Type B pancreatic cell (in vitro differentiated cells): Measurements from ENCODE around the gene UMAD1. TPM values are rescaled to one million over a fixed set of nuclear protein-coding genes. Genes with fewer than 3 reads are reported as not detected.

Experiments used
- DNase-seq: peaks from one replicate; pipeline ENCODE4 v3.0.0; 2021; ENCODE audit warnings: mixed read lengths; ENCODE audit not compliant: unreplicated experiment; ENCODE audit errors: extremely low spot score
- H3K27ac Mint-ChIP-seq: 2 replicates; pipeline ENCODE4 v1.8.0; 2021; ENCODE audit warnings: mild to moderate bottlenecking, mixed read lengths
- H3K27me3 Mint-ChIP-seq: 2 replicates; pipeline ENCODE4 v1.8.0; 2021; ENCODE audit warnings: mixed read lengths
- H3K36me3 Mint-ChIP-seq: 2 replicates; pipeline ENCODE4 v1.8.0; 2021; ENCODE audit warnings: mixed read lengths
- H3K4me1 Mint-ChIP-seq: one replicate; pipeline ENCODE4 v1.8.0; 2021; ENCODE audit warnings: mixed read lengths; ENCODE audit not compliant: unreplicated experiment
- H3K4me3 Mint-ChIP-seq: 2 replicates; pipeline ENCODE4 v1.8.0; 2021; ENCODE audit warnings: mild to moderate bottlenecking, mixed read lengths
- H3K9me3 Mint-ChIP-seq: 2 replicates; pipeline ENCODE4 v1.8.0; 2021; ENCODE audit warnings: mixed read lengths
- CTCF ChIP-seq: fragments of 200-600 bp; sonication (generic); conservative IDR thresholded peaks from 2 replicates; pipeline ENCODE4 v1.5.0; 2021; ENCODE audit warnings: antibody characterized with exemption, mild to moderate bottlenecking
- total RNA-seq: library from RNA; stranded (reverse); gene quantifications from 2 replicates; pipeline ENCODE4 v1.2.1, GENCODE V29; 2021; ENCODE audit warnings: low replicate concordance

UMAD1 gene
- total RNA-seq, 1 donor from 2014 or later, result 9.0 TPM

- no peak for TF ChIP-seq CTCF
- peaks cover 11% of the 10 kb centered on the region for H3K36me3 Mint-ChIP-seq
- H3K4me1 Mint-ChIP-seq, result no peaks in the 10 kb centered on the region
- H3K27ac Mint-ChIP-seq, result no peak overlapping the region
- H3K9me3 Mint-ChIP-seq, result peaks cover 11% of the 10 kb centered on the region
- DNase-seq, result no peak
- H3K4me3 Mint-ChIP-seq, result no peak overlapping the region
- H3K27me3 Mint-ChIP-seq, result no peaks in the 10 kb centered on the region
These were observed 210.8 kb downstream of the UMAD1 start for GRCh38 chr7:7851381-7851780.

- DNase-seq, result no peak
- H3K4me1 Mint-ChIP-seq, result no peaks in the 10 kb centered on the region
- no peak for TF ChIP-seq CTCF
- H3K27me3 Mint-ChIP-seq, result no peaks in the 10 kb centered on the region
- peaks cover 11% of the 10 kb centered on the region for H3K36me3 Mint-ChIP-seq
- peaks cover 11% of the 10 kb centered on the region for H3K9me3 Mint-ChIP-seq
- H3K4me3 Mint-ChIP-seq, result no peak overlapping the region
- no peak overlapping the region for H3K27ac Mint-ChIP-seq
These were observed 211.4 kb downstream of the UMAD1 start for GRCh38 chr7:7851991-7852390.

GRCh38 chr7:7857143-7857583 lies 216.6 kb downstream of the UMAD1 start:
- H3K36me3 Mint-ChIP-seq, result peaks cover 11% of the 10 kb centered on the region
- no peak overlapping the region for H3K4me3 Mint-ChIP-seq
- H3K9me3 Mint-ChIP-seq, result peaks cover 11% of the 10 kb centered on the region
- H3K27me3 Mint-ChIP-seq, result no peaks in the 10 kb centered on the region
- H3K4me1 Mint-ChIP-seq, result peaks cover 5% of the 10 kb centered on the region
- H3K27ac Mint-ChIP-seq, result no peak overlapping the region
- no peak for DNase-seq
- no peak for TF ChIP-seq CTCF

GRCh38 chr7:7858559-7858958 lies 218.0 kb downstream of the UMAD1 start:
- Mint-ChIP-seq H3K4me1 (peaks cover 5% of the 10 kb centered on the region), H3K36me3 (peaks cover 11% of the 10 kb centered on the region), H3K9me3 (peaks cover 11% of the 10 kb centered on the region), H3K27me3 (no peaks in the 10 kb centered on the region), H3K4me3 (no peak overlapping the region), H3K27ac (no peak overlapping the region)
- DNase-seq, result no peak
- TF ChIP-seq CTCF, result no peak

GRCh38 chr7:7859411-7859810 lies 218.9 kb downstream of the UMAD1 start:
- Mint-ChIP-seq H3K27ac (no peak overlapping the region), H3K4me1 (peaks cover 5% of the 10 kb centered on the region), H3K36me3 (peaks cover 9% of the 10 kb centered on the region), H3K9me3 (peaks cover 10% of the 10 kb centered on the region), H3K4me3 (no peak overlapping the region), H3K27me3 (no peaks in the 10 kb centered on the region)
- TF ChIP-seq CTCF, result no peak
- no peak for DNase-seq

GRCh38 chr7:7861211-7861633 lies 220.7 kb downstream of the UMAD1 start:
- H3K9me3 Mint-ChIP-seq, result no peaks in the 10 kb centered on the region
- H3K4me3 Mint-ChIP-seq, result no peak overlapping the region
- peaks cover 5% of the 10 kb centered on the region for H3K4me1 Mint-ChIP-seq
- H3K36me3 Mint-ChIP-seq, result no peaks in the 10 kb centered on the region
- DNase-seq, result no peak
- H3K27me3 Mint-ChIP-seq, result no peaks in the 10 kb centered on the region
- TF ChIP-seq CTCF, result no peak
- no peak overlapping the region for H3K27ac Mint-ChIP-seq
